Fibroblast of the conjunctiva (primary cell): ENCODE results near the gene TLCD3B.

Experiments used
- DNase-seq: peaks from one replicate; pipeline ENCODE4 v3.0.0-alpha.2; 2010; ENCODE audit warnings: low read depth

TLCD3B gene

DNA sequence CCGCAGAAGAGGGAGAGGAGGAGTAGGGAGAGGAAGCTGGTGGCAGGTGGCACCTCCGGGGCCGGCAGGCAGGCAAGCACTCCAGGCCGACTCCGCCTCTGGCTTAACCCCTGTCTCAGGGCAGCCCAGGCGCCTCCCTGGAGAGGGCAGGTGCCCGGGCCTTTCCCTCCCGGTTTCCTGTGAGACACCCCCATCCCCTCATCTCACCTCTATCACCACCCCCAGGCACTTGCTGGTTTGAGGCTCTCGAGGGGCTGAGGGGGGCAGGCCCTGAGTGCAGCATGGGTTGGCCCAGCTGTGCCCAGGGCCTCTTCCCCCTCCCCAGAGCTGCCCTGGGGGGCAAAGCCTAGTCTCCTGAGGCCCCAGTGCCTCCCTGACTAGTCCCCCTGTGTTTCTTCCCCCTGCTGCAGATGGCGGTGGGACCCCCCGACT, 26.2 kb downstream of the TLCD3B start:
- DNase-seq = no peak

- DNase-seq = no peak
These were observed 26.7 kb downstream of the TLCD3B start for GRCh38 chr16:30004424-30004776.

DNA sequence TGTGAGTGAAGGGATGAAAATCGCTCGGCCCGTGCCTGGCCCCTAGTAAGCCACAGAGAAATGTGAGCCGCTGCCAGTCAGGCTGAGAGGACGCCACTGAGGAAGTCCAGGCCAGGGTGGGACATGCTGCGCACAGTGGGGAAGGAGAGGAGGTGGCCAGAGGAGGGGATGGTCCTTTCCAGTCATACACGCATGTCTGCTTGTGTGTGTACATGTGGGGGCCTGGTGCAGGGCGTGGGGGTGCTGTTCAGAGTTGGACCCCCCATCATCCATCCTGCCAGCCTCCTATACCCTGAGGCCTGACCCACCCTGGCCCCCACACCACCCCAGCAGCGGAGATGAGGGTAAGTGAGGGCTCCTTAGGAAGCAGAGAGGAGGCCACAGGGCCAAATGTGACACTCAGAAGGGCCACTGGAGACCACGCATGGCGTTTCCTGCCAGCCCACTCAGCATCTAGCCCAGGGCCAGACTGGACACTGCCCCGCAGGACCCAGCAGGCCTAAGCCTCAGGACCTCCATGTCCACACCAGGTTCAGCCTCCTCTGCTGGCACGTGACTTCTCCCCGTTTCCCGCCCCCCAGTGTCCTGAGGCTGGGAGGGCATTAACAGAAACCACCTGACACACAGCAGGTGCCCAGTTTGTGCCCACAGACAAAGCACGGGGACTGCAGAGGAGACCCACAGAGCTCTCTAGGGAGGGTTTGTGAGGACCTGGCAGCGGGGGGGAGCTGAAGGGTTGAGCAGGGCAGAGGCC, 27.2 kb downstream of the TLCD3B start:
- DNase-seq = no peak

GRCh38 chr16:30002614-30003346, 28.3 kb downstream of the TLCD3B start:
- DNase-seq = no peak

GRCh38 chr16:30000735-30001631, 30.1 kb downstream of the TLCD3B start:
- DNase-seq = no peak

GRCh38 chr16:29999605-30000004, 31.5 kb downstream of the TLCD3B start:
- no peak for DNase-seq

DNA sequence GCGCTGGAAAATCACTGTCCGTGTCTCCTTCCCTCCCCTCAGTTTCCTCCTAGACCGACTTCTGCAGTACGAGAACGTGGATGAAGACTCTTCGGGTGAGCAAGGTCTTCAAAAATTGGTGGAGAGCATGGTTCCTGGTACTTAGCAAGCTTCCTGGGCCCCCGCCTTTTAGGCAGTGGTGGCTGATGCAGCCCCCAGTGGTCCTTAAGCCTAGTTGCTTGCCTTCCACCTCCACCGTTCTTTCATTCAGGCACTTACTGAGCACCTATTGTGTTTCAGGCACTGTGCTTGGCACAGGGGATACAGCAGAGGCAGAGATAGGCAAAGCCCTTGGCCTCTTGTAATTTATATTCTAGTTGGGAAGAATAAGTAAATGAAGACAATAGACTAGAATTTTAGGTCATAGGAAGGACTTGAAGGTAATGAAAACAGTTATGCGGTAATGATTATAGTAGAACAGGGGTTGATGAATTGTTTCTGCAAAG, 34.3 kb downstream of the TLCD3B start:
- no peak for DNase-seq

- DNase-seq = peak; percentile 88
These were observed 34.9 kb downstream of the TLCD3B start, which contains the start of gene INO80E for GRCh38 chr16:29995911-29996765. Gene INO80E, plus strand, starts transcription at chr16:29996241. Its CDS starts 70 bp downstream, at chr16:29996311.

DNA sequence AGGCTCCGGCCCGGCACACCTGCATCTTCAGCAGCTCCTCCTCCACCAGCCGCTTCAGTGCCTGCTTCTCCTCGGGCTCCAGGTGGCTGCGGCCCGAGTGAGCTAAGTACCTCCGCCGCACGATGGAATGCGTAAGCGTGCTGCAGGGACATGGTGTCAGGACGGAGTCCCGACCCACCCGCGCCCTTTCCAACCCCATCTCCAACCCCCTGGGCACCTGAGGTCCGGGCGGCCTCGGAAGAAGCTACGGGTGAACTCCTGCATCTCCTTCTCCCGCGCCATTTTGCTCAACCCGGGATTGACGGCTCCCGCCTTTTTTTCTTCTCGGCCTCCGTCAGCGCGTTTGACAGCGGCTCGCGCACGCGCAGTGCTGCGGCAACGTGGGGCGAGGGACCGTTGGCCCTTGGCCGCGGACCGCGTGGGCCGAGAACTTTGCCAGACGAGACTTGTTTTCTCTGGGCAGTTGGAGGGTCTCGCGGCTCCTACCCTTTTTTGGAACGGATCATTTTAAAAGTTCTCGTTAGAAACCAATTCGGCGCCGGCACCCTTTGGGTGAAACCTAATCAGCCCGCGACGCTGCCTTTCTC, 35.7 kb downstream of the TLCD3B start, which contains the start of gene HIRIP3:
Gene HIRIP3, minus strand, starts transcription at position 294 of the 587 bp plus-strand sequence. Its CDS starts 12 bp downstream, at position 282.
- DNase-seq = peak; percentile 59

GRCh38 chr16:29994600-29995323, 36.3 kb downstream of the TLCD3B start:
- peak; percentile 16 for DNase-seq

DNA sequence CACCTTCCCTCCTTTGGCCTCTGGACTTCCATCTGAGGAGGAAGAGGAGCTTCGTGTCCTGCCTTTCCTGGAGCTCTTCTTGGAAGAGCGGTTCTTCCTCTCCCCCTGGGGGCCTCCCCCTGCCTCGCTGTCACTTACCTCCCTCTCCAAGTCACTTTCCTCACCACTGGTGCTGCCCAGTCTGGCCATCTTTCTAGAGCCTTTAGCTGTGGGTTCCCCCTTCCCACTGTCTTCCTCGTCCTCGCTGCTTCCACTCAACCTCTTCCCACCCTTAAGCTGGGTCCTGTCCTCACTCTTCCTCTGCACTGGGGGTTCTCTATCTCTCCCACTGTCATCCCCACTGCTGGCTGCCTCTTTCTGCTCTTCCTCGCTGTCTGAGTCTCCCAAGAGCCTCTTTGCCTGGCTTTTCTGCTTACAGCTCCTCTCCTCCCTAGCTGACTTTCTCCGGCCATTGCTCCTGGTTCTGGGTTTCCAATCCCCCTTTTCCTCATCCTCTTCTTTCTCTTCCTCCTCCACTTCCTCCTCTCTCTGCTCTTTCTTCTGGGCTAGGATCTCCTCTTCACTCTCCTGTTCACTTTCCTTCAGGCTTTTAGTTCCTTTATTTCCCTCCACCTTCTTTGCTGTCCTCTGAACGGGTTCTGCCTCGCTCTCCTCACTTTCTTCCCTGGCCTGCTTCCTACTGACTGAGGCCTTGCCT, 37.0 kb downstream of the TLCD3B start:
- no peak for DNase-seq

DNA sequence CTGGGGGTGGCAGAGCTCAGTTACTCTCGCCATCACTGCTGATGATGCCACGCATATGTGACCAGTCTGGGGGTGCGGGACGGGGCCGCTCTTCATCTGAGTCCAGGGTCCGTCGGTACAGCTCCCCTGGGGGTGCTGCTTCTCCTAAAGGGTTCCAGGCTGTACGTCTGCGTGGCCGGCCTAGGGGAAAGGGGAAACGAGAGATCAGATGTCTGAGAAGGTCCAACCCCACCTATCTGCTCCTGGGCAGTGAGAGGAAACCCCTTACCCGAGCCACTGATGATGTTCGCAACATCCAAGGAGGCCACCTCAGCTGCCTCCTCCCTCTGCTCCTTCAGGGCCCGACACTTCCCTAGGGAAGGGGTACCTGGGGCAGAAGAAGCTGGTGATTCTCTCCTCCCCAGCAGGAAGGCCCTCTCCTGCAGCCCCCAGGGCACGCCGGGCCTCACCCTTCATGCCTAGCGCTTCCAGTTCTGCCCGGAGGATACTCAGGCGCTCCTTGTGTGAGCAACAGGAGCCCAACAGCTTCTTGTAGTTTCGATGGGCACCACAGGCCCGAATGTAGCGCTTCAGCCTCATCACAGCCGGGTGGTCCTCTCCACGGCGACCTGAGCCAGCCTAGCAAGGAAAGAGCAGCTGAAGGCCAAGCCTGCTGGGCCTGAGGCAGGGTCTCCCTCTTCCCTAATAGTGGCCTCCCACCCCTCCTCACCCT, 37.7 kb downstream of the TLCD3B start:
- DNase-seq = no peak

DNA sequence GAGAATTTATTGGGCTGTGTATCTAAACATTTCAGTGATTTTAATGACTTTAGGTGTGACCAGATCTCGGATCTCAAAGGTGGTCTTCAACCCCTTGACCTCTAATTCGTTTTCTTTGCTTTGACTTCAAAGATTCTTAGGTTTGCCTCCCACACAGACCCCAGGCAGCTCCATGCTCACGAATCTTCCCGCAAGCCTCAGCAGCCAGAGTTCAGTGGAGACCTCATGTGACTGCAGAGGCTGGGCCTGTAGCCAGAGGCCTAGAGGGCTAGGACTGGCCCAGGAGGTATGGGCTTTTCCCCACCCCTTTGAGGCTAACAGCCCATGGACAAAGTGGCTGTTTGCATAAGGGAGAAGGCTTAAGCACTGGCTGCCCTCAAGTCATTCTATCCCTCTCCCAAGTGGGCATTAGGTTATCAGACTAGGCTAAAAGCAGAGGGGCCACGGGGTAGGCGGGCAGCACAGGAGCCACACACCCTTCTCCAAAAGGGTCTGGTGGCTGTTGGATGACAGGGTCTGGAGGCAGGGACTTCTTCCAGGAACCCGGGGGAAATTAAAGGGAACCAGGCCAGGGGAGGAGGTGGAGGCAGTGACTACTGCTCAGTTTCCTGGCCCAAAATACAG, 38.6 kb downstream of the TLCD3B start:
- DNase-seq = peak; percentile 40

- no peak for DNase-seq
These were observed 39.5 kb downstream of the TLCD3B start for GRCh38 chr16:29991571-29991904.

DNA sequence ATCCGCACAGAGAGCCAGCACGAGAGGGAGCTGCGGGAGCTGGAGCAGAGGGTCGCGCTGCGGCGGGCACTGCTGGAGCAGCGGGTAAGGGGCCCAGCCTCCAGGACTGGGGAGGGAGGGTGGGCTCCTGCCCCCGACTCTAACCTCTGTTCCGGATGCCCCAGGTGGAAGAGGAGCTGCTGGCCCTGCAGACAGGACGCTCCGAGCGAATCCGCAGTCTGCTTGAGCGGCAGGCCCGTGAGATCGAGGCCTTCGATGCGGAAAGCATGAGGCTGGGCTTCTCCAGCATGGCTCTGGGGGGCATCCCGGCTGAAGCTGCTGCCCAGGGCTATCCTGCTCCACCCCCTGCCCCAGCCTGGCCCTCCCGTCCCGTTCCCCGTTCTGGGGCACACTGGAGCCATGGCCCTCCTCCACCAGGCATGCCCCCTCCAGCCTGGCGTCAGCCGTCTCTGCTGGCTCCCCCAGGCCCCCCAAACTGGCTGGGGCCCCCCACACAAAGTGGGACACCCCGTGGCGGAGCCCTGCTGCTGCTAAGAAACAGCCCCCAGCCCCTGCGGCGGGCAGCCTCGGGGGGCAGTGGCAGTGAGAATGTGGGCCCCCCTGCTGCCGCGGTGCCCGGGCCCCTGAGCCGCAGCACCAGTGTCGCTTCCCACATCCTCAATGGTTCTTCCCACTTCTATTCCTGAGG, 40.0 kb downstream of the TLCD3B start:
- no peak for DNase-seq

DNA sequence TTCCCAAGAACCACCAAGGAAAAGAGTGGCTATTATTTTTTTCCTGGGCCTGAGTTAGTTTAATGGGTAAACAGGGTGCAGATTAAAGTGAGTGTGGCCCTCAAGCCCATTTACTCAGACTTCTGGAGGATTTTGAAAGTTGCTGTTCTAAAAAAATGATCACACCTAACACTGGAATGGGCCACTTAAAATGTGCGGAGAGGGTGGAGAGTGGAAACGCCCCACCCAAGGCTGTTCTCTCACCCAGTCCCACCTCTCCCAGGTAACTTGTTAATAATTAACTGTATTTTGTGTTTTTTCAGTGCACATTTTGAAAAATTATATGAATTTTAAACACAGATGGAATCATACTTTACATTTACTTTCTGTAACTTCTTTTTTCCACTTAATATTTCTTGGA, 41.0 kb downstream of the TLCD3B start:
- no peak for DNase-seq

DNA sequence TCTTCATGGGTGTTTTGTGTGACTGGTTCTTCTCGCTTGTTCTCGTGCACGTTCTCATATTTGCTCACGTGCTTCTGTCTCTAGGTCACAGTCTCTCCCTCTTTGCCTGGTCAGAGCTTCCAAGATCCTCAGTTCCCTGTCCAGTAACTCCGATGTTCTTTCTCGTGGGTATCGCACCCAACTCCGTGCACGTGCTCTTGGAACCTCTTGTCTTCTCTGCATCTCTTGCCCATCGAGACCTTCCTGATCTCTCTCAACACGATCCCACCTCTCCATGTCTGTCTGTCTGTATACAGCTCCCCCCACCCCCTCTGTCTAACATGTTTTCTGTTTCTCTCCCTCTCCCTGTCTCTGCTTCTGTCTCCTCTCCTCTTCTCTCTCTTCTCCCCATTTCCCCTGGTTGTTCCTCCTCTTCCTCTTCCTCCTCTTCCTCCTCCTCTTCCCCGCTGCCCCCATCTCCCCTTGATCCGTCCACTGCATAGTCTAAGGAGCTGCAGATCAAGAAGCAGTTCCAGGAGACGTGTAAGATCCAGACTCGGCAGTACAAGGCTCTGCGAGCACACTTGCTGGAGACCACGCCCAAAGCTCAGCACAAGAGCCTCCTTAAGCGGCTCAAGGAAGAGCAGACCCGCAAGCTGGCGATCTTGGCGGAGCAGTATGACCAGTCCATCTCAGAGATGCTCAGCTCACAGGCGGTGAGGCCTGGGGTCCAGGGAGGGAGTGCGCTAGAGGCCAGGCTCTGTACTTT, 41.8 kb downstream of the TLCD3B start:
- no peak for DNase-seq
